ENCODE data around the gene SMCO4.
"Not testable (repeated sequence)": the region's sequence is repeated elsewhere in the genome, so short reads cannot be mapped to it uniquely, and the experiment has no call there.

Gene SMCO4, protein sequence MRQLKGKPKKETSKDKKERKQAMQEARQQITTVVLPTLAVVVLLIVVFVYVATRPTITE

DNA sequence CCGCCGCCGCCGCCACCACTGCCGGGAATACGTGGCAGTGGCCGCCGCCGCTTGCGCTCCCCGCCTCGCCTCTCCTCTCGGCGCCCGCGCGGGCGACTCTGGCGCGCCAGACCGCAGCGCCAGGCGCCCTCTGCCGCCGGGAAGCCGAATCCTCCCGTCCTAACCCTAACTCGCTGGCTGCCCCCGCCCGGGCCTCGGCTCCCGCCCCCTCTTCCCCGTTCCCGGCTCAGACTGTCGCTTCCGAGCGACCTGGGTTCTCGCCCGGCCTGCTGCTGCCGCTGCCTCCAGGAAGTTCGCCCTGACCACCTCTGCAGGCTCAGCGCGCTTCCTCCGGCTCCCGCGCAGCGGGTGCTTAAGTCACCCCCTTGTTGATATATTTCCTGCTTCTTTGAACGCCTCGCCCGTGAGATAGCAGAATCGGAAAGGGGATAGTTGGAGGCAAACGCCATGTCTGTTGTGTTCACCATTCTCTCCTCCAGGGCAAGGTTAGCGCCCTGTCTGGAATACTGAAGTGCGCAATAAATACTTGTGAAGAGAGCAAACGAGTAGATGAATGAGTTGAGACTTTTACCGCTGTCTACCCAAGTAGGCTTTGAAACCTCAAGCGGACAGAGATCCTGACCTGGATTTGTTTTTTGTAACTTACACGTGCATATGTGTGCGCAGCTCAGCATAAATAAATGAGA lies at the start of gene SMCO4:
SMCO4 (minus strand) TSS at position 100 of the 686 bp plus-strand sequence. CDS start 64,202 bp downstream, outside the sequence.
- peak; percentile 86 for DNase-seq (ENCODE audit: low spot score)

DNA sequence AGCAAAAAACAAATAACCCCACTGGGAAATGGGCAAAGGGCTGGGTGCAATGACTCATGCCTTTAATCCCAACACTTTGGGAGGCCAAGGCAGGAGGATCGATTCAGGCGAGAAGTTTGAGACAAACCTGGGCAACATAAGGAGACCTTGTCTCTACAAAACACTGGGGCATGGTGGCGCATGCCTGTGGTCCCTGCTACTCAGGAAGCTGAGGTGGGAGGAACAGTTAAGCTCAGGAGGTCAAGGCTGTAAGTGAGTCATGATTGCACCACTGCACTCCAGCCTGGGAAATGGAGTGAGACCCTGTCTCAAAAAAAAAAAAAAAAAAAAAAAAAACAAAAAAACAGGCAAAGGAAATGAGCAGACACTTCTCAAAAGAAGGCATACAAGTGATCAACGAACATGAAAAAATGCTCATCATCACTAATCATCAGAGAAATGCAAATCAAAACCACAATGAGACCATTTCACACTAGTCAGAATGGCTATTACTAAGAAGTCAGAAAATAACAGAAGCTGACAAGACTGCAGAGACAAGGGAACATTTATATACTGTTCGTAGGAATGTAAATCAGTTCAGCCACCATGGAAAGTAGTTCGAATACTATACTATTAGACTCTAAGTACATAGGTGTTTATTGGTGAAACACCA lies 48.2 kb upstream of the SMCO4 start:
- no peak for DNase-seq (ENCODE audit: low spot score)

DNA sequence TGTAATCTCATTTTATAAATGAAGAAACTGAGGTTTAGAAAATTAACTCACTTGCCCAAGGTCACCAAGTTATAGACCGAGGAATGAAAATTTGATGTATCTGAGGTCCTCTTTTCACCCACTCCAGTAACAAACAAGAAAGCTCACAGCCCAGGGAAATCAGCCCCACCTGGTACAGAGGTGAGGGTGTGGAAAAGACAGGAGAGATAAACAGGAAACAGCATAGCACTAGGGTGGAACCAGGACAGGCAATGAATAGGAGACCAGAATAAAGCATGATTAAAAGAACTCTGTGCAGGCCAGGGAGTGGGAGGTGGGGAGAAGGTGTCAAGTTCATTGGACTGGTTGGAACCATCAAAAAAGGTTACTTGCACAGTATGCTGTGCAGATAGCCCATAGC lies 46.2 kb upstream of the SMCO4 start:
- no peak for DNase-seq (ENCODE audit: low spot score)

DNA sequence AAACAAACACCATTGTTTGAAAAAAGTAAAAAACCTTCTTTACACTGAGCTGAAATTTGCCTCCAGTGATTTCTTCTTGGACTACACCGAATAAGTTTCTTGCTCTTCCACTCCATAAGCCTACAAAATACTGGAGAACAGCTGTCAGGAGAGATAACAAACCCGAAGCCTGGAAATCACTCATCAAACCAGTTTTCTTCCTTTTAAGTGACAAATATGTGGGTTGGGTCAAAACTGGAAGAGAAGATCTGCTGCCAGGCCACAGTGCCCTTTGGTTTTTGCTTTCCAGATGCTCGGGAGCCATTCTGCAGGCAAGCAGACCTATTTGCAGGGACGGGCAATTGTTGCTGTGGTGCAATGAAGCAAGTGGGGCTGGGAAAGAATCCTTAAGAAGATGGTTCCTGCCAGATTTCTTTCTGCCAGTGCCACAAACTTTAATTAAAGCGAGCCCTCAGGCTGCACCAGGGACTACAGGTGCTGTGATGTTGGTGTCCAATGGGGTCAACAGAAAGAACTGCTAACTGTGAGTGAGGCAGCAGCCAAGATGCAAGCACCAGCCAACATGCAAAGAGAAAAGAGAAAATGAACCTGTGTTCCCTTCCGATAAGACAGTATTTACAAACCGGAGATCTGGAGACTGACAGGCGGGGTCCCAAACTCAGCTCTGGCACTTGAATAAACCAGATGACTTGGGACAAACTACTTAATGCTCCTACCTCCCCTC lies 44.8 kb upstream of the SMCO4 start:
- no peak for DNase-seq (ENCODE audit: low spot score)

DNA sequence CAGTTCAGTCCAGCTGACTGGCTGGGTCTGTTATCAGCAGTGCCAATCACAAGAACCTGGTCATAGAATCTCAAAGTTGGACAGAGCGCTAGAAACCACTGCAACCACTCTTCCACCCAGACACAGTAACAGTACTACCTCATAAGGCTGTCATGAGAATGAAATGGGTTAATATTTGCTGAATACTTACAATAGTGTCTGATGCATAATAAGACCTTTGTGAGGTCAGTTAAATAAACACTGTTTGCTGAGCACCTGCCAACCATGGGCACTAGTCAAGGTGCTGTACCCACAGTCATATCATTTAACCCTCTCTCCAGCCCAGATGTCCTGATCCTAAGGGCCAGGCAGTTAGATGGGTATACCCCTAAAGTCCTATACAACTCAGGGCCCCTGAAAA lies 44.2 kb upstream of the SMCO4 start:
- not testable (repeated sequence) for DNase-seq (ENCODE audit: low spot score)

DNA sequence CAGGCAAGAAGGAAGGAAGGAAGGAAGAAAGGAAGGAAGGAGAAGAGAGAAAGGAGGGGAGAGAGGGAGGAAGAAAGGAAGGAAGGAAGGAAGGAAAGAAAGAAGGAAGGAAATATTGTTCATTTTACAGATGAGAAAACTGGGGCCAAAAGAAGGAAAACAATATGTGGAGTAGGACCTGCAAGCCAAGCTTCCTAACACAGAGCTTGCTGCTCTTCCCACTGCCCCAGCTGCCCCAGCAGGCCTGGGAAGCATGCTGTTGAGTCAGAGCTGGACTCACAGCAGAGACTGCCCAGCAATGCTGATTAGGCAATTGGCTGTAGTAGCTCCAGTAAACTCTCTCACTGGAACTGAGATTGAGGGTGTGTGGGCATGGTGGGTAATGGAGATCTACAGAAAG lies 42.6 kb upstream of the SMCO4 start:
- peak; percentile 56 for DNase-seq (ENCODE audit: low spot score)

DNA sequence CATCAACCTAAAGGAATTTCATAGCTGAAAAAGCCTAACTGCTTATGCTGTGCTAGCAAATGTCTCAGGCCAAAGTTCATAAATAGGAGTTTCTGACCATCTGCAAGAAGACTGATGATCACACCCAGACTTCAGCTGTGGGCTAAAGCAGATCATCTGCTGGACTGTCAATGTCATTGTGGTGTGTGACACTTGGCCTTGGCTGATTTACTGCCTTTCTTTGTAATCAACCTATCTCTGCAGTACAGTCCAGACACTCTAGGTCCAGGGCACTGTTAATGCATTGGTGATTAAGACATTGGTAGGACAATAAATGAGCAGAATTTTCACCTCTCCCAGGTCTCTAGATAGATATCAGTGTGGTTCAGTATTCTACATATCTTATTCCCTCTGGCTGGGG lies 40.3 kb upstream of the SMCO4 start:
- no peak for DNase-seq (ENCODE audit: low spot score)

DNA sequence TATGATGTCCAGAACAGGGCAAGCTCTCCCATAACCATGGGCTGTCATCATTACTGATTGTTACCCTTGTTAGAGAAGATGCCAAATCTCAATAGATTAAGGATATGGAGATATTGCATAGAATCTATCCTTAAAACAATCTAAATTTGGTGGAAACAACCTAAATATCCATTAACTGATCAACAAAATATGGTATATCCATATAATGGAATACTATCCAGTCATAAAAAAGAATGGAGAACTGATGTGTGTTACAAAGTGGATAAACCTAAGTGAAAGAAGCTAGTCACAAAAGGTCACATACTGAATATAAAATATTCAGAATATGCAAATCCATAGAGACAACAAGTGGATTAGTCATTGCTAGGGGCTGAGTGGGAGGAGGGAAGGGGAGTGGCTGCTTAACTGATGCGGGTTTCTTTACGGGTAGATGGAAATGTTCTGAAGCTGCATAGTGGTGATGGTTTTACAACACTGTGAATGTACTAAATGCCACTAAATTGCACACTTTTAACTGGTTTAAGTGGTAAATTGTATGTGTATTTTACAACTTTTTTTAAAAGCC lies 36.1 kb upstream of the SMCO4 start:
- no peak for DNase-seq (ENCODE audit: low spot score)

DNA sequence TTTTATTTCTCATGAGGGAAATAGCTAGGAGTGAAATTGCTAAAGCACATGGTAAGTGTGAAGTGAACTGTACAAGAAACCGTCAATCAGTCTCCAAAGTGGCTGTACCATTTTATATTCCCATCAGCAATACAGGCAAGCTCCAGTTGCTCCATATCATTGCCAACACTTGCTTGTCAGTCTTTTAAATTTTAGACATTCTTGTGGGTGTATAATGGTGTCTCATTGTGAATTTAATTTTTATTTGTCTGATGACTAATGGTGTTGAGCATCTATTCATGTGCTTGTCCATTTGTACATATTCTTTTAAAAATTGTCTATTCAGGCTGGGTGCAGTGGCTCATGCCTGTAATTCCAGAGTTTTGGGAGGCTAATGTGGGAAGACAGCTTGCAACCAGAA lies 34.1 kb upstream of the SMCO4 start:
- peak; percentile 20 for DNase-seq (ENCODE audit: low spot score)

DNA sequence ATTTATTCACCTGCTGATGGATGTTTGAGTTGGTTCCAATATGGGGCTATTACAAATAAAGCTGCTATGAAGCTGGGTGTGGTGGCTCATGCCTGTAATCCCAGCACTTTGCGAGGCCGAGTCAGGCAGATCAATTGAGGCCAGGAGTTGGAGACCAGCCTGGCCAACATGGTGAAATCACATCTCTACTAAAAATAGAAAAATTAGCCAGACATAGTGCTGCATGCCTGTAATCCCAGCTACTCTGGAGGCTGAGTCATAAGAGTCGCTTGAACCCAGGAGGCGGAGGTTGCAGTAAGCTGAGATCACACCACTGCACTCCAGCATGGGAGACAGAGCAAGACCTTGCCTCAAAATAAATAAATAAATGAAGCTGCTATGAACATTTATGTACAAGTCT lies 33.7 kb upstream of the SMCO4 start:
- DNase-seq (ENCODE audit: low spot score) = not testable (repeated sequence)

DNA sequence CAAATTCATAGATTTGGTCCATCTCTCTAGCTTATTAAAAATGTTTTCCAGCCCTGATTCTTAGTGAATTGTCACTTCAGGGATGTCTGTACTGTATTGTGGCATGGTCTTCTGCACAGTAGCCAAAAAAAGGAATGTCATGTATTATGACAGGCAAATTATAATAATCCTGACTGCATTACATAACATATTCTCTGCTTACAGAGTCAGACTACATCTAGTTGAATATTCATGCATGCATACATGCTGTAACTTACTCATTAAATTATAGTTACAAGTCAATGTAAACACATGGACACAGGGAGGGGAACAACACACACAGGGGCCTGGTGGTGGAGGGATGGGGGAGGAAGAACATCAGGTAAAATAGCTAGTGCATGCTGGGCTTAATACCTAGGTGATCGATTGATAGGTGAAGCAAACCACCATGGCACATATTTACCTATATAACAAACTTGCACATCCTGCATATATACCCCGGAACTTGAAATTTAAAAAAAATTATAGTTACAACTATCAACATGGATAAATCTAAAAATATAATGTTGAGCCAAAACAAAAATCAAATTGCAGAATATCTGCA lies 31.5 kb upstream of the SMCO4 start:
- DNase-seq (ENCODE audit: low spot score) = no peak

DNA sequence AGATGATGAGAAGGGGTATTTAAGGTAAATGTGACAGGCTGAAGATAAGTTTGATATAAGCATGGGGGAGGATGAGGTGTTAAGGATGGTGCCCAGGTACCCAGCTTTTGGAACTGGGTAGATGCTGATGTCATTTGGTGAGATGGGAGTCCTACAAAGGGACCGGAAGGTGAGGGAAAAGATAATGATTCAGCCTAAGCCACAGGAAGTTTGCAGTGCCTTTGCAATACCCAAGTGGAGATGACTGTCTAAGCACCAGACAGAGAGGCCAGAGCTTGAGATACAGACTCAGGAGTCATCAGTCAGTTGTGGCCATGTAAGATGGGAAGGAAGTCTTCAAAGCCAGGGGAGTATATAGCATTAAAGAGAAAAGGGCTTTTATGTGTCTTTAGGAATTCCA lies 30.0 kb upstream of the SMCO4 start:
- DNase-seq (ENCODE audit: low spot score) = peak; percentile 36

DNA sequence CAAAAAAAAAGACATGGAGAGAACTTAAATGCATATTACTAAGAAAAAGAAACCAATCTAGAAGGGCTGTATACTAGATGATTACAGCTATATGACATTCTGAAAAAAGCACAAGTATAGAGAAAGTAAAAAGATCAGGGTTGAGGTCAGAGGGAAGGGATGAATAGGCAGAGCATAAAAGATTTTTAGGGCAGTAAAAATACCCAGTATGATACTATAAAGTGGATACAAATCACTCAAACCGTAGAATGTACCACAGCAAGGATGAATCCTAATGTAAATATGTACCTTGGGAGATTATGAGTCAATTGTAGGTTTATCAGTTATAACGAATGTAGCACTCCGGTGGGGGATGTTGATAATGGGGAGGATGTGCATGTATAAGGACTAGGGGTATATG lies 29.4 kb upstream of the SMCO4 start:
- DNase-seq (ENCODE audit: low spot score) = no peak

DNA sequence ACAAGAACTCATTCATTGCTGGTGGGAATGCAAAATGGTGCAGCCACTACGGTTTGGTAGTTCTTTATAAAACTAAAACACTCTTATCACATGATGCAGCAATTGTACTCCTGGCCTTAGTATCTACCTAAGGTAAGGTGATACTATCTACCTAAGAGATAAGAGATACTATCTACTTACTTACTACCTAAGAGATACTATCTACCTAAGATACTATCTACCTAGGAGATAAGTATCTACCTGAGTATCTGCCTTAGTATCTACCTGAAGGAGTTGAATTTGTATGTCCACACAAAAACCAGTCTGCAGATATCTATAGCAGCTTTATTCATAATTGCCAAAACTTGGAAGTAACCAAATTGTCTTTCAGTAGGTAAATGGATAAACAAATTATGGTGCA lies 29.0 kb upstream of the SMCO4 start:
- DNase-seq (ENCODE audit: low spot score) = no peak

DNA sequence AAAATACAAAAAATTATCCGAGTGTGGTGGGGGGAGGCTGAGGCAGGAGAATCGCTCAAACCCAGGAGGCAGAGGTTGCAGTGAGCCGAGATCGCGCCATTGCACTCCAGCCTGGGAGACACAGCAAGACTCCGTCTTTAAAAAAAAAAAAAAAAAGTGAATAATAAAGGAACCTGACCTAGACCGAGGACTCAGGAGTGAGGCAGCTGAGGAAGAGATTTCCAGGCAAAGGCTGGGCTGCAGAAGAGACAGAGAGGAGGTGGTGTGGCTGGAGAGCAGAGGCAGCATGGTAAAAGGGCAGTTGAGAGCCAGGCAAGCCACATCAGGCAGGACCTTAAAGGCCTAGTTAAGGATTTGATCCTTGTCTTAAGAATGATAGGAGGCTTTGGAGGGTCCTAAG lies 28.4 kb upstream of the SMCO4 start:
- no peak for DNase-seq (ENCODE audit: low spot score)

DNA sequence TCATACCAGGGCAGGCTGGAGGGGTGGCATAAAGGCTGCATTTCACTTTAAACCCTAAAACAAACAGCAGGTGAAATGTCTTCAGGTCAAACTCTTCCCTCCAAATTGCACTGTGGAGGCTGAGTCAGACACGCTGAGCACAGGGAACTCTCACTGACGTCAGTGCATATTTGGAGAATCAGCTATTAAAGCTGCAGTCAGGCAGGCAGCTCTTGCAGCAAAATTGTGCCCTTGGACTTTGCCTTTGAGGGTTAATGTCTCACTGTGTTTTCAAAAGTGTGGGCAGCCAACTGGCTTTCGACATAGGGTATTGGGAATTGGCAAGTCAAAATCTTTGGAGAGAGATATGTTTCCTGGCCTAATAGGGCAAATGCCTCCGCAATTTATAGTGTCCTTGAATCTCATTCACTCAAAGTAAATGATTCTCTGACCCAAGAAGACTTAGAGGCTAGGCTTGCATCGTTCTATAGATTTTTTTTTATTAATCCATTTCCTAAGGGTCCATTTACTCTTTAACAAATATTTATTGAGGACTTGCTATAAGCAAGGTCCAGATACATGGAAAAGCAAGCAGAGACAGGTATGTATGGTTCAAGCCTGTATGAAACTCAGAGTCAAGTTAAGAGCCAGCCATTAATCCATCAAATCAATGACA lies 27.7 kb upstream of the SMCO4 start:
- peak; percentile 60 for DNase-seq (ENCODE audit: low spot score)

DNA sequence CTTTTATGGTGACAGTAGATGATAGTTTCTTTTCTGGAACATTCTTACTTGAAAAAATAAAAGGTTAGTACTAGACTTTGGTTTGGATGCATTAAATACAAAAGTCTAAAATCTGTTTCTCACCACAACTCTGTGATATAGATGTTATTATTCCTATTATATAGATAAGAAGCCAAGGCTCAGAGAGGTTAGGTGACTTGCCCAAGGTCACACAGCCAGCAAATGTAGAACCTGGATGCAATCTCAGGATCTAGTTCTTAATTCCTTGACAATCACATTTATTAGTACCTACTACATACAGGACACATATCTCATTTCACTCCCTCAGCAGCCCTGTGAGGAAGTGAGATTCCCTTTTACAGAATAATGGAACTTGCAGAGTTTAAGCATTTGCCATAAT lies 26.3 kb upstream of the SMCO4 start:
- DNase-seq (ENCODE audit: low spot score) = no peak

DNA sequence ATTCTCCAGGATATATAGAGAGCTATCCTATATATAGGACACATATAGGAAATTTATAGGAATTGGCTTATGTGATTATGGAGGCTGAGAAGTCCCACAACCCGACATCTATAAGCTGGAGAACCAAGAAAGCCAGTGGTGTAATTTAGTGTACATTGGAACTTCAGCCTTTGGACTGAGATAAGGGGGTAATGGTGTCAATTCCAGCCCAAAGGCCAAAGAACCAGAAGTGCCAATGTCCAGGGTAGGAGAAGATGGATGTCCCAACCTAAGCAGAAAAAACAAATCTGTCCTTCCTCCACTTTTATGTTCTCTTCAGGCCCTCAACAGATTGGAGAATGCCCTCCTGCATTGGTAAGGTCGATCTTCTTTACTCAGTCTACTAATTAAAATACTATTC lies 25.5 kb upstream of the SMCO4 start:
- no peak for DNase-seq (ENCODE audit: low spot score)

DNA sequence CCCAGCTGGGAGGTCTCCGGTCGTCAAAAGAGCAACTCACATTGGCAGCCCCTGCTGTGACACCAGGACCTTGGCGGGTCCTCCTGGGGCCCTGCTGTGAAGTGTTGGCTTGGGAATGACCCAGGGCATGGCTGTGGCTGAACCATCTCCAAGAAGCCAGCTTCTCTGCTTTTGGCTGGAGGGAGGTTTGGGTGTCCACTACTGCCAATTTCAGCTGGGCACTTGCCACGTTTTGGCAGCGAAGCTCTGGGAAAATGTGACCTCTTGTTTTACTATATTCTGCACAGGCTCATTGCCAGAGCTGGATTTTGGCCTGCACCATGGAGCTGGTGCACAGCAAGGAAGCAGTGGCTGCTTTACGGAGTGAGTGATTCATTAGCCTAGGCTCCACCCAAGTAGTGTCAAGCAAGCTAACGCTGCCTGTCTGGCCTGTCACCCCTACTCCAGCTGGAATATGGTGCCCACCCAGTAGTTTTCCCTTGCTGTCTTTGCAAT lies 24.3 kb upstream of the SMCO4 start:
- DNase-seq (ENCODE audit: low spot score) = no peak

DNA sequence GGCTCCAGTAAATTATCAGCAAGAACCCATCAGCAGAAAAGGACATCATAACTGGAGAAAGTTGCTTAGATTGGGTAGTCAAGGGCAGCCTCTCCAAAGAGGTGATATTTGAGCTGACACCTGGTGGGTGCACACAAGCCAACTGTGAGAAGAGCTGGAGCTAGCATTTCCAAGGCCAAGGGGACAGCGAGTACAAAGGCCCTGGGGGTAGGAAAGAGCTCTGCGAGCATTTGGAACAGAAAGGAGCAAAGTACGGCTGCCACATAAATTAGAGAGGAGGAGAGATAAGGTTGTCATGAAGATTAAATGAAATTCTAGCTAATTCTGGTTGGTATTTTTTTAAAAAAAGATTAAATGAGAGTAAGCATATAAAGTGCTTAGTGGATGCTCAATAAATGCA lies 21.7 kb upstream of the SMCO4 start:
- no peak for DNase-seq (ENCODE audit: low spot score)

DNA sequence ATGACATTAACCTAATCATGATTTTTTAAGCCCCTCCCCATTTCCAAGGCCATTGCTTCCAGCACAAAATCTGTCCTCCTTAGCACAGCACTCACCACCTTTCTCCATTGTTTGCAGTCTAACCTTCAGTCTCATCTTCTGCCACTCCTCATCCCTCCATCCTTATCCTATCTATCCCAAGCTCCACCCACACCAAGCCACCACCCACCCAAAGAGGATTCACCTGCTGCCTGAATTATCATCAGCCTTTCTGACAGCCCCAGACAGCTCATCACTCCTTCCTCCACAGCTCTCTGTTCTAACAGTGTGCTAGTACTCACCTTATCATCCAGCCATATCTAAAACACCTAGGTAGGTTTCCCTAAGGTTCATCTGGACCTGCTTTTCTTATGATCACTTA lies 20.7 kb upstream of the SMCO4 start:
- DNase-seq (ENCODE audit: low spot score) = no peak
